VCaP (cell line): ENCODE results near the gene ADGRG6.

ENCODE experiments used
- H3K27ac ChIP-seq: fragments of 450-650 bp; 2 replicates; pipeline ENCODE4 v1.5.1; 2017
- TF ChIP-seq, protein P1 (sequence below): fragments of 450-650 bp; conservative IDR thresholded peaks from 2 replicates; pipeline ENCODE4 v1.5.1; 2017; ENCODE audit warnings: mild to moderate bottlenecking, moderate library complexity

The ADGRG6 gene

GRCh38 chr6:142349215-142349823, 47.5 kb downstream of the ADGRG6 start:
- TF ChIP-seq, protein P1, sequence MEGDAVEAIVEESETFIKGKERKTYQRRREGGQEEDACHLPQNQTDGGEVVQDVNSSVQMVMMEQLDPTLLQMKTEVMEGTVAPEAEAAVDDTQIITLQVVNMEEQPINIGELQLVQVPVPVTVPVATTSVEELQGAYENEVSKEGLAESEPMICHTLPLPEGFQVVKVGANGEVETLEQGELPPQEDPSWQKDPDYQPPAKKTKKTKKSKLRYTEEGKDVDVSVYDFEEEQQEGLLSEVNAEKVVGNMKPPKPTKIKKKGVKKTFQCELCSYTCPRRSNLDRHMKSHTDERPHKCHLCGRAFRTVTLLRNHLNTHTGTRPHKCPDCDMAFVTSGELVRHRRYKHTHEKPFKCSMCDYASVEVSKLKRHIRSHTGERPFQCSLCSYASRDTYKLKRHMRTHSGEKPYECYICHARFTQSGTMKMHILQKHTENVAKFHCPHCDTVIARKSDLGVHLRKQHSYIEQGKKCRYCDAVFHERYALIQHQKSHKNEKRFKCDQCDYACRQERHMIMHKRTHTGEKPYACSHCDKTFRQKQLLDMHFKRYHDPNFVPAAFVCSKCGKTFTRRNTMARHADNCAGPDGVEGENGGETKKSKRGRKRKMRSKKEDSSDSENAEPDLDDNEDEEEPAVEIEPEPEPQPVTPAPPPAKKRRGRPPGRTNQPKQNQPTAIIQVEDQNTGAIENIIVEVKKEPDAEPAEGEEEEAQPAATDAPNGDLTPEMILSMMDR, result no peak

GRCh38 chr6:142350309-142350708, 48.5 kb downstream of the ADGRG6 start:
- peak overlapping the region; percentile 66 for H3K27ac ChIP-seq
- TF ChIP-seq, protein P1, result no peak

More at GRCh38 chr6:142349215-142349823, 47.5 kb downstream of the ADGRG6 start:
- peak overlapping the region; percentile 66 for H3K27ac ChIP-seq

- no peak overlapping the region for H3K27ac ChIP-seq
- TF ChIP-seq, protein P1, result no peak
Measured at GRCh38 chr6:142353690-142354089, 51.9 kb downstream of the ADGRG6 start.

DNA sequence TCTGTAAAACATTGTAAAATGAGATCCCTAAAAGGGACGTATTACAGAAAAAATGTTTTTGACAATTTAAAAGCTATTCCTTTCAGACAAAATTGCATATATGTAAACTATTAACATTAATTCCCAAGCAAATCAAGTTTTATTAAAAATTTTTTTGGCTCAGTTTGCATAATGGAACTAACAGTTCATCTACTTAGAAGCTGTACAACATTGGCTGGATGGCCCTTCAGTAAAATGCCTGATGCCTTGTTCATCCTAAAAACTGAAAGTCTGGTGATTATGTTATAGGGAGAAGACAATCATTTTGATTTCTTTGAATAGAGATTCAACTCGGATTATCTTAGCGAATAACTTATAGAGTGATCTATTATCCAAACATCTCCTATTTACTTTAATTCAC, 52.8 kb downstream of the ADGRG6 start:
- TF ChIP-seq, protein P1, result no peak
- H3K27ac ChIP-seq, result no peak overlapping the region

DNA sequence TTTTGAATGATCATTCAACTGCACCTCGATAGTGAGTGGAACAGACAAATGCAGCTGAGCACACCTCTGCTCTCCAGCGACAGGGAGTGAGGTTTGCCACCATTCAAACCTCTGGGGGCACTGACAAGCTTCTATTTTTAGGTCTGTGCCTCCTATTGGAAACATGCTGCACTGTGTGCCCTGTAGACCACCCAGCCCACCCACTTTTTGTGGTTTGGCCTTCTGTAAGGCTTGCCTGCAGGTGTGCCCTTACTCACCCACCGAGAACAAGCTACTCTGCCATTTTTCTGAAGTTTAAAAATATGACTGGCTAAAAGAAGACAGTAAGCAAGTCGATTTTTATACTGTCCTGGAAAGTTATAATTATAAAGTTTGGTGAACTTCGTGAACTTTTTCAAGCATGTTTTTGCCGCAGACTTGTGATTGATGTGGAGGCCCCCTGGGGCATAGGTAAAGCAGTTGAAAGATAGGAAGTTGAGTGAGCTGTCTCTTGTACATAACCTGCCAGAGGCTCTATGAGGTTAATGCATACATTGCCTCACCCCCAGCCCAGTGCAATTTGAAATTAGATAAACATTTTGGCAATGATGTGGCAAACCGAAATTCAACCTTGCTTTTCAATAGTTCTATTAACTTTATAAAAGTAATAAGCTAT, 53.8 kb downstream of the ADGRG6 start:
- TF ChIP-seq, protein P1, result no peak
- no peak overlapping the region for H3K27ac ChIP-seq

- TF ChIP-seq, protein P1, result no peak
- no peak overlapping the region for H3K27ac ChIP-seq
Measured at GRCh38 chr6:142356201-142356883, 54.5 kb downstream of the ADGRG6 start.

DNA sequence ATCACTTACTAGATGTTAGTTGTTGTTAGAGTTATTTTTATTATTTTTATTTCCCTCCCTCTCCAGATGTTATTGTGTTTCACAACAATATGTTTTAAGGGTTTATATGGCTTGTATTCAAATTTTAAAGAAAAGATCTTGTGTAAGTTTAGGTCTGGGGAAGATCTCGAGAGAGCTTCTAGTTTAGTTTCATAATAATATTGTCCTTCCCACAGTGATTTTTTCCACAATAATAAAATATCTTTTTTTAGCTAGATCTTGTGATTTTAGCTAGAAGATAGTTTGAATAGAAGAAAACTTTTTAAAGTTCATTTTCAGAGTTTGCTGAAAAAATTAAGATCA, 55.0 kb downstream of the ADGRG6 start:
- TF ChIP-seq, protein P1, result no peak
- no peak overlapping the region for H3K27ac ChIP-seq
